Putamen (tissue), 1 donor: ENCODE measurements around the gene PPIH.
"Not testable (repeated sequence)": the region's sequence is repeated elsewhere in the genome, so short reads cannot be mapped to it uniquely, and the experiment has no call there.

Experiments
- DNase-seq: peaks from one replicate; pipeline ENCODE4 v3.0.0-alpha.2; 2016; ENCODE audit warnings: low spot score

Gene PPIH

DNA sequence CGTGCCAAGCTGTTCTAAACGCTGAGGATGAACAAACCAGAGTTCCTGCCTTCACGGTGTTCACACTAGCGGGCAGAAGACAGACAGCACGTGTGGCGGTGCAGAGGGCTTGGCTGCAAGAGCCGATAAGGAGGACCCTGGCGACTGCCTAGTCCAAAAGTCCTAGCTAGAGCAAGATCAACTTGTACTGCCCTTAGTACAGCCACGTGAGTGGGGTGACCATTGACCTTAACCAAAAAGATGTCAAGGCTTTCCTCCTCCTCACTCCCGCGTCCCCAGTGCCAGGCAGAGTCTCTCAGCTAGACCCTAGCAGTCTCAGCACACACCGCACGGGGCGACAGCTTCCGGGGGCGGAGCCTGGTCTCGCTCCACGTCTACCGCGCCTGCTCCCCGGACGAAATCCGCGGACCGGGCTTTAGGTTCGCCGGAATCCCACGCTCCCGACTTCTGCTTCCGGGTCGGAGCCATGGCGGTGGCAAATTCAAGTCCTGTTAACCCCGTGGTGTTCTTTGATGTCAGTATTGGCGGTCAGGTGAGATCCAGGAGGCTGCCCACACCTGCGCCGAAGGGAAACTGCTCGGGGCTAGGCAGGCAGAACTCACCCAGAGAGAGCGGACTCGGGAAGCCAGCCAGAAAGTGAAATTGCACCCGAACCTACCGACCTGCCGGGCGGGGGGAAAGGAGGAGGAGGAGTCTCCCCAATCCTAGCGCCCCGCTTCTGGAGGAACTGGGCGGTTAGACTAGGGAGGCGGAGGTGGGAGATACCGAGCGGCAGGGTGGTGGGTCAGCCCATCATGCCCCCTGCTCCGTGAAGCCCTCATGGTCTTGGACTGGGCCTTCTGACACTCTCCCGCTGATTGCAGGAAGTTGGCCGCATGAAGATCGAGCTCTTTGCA is at the start of gene PPIH:
PPIH (plus strand) TSS at position 443 of the 896 bp plus-strand sequence; CDS start at position 467, 24 bp downstream.
- DNase-seq: peak; percentile 93

DNA sequence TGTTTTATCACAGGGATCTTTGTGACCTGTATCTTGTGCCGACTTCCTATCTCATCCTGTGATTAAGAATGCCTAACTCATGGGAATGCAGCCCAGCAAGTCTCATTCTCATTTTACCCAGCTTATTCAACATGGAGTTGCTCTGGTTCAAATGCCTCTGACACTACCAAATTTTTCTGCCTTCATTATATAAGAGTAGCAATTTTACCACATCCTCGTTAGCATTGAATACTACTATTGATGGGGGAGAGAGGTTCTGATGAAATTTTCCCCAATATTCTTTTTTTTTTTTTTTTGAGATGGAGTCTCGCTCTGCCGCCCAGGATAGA is 44.5 kb upstream of the PPIH start:
- DNase-seq: no peak

DNA sequence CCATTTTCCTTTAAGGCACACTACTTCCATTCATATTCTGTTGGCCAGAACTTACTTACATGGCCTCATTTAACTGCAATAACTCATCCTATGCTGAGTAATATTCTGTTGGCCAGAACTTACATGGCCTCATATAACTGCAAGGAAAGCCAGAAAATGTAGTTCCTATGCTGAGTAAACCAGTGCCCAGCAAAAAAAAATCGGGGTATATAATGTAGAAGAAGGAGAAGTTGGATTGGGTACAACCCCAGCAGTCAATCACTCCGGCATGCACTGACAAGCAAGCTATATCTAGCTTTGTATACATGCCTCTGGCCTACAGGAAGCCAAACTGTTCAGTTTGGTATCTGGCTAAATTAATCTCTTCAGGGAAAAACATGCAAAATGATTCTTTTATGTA is 39.4 kb upstream of the PPIH start:
- no peak for DNase-seq

DNA sequence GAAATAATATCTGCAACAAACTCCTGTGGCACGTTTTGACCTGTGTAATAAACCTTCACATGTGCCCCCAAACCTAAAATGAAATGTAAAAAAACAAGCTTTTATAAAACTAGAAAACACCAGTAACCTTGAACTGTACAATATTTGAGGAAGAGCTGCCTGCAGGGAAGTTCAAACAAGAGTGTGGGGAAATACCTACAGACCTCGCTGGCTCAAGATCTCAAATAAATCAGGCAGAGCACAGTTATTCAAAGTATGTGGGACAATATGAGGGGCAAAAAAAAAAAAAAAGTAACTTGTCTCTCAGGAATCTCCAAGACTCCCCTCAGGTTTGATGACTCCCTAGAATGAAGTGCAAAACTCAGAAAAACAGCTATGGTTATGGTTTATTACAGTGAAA is 37.9 kb upstream of the PPIH start:
- DNase-seq: no peak

DNA sequence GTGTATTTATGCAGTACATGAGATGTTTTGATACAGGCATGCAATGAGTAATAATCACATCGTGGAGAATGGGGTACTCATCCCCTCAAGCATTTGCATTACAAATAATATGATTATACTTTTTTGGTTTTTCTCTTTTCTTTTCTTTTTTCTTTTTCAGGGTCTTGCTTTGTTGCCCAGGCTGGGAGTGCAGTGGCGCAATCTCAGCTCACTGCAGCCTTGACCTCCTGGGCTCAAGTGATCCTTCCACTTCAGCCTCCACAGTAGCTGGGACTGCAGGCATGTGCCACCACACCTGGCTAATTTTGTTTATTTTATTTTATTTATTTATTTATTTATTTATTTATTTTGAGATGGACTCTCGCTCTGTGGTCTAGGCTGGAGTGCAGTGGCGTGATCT is 37.0 kb upstream of the PPIH start:
- not testable (repeated sequence) for DNase-seq

DNA sequence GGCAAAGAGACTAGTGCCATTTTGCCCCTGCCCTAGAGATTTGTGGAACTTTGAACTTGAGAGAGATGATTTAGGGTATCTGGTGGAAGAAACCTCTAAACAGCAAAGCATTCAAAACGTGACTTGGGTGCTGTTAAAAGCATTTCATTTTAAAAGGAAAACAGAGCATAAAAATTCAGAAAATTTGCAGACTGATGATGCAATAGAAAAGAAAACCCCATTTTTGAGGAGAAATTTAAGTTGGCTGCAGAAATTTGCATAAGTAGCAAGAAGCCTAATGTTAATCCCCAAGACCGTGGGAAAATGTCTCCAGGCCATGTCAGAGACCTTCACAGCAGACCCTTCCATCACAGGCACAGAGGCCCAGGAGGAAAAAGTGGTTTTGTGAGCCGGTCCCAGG is 31.0 kb upstream of the PPIH start:
- DNase-seq: not testable (repeated sequence)

DNA sequence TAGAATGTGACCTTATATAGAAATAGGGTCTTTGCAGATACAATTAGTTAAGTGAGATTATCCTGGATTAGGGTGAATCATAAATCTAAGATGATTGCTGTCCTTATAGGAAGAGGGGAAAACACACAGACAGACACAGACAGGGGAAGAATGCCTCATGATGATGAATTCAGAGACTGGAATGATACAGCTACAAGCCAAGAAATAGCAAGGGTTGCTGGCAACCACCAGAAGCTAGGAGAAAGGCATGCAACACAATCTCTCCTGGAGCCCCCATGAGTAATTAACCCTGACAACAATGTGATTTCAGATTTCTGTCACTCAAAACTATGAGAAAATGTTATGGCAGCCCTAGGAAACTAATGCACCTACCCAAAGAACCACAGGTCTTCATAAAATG is 19.1 kb upstream of the PPIH start:
- no peak for DNase-seq

DNA sequence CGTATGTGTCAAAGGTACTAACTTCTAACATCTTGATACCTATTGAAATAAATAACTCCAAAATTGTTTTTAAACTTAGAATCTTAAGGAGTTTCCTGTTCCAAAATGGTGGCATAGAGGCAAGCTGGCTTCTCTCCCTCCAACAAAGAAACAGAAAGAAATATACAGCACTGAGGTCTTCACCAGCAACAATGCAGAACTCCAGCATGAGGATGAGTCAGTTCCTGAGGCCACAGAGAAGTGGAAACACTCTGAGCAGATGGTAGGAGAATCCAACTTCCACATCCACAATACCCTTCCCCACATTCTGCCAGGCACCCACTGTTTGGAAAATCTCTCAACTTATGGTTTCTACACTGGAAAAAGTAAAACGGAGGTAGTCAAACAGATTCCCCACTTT is 12.2 kb upstream of the PPIH start:
- DNase-seq: no peak

DNA sequence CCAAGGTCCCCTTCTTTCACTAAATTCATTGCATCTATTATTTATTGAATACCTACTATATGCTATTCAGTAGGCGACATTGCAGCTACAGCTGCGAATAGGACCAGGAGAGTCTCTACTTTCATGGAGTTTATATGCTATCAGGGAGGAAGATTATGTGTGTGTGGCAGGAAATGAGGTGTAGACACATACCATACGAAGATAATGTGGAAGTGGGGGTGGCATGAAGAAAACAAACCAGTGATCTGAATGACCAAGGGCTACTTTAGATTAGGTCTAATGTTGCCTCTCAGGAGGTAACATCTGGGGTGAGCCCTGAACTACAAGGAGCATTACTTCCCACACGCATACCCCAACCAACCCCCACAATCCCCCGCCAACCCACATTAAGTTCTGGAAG is 1.0 kb upstream of the PPIH start:
- DNase-seq: no peak

DNA sequence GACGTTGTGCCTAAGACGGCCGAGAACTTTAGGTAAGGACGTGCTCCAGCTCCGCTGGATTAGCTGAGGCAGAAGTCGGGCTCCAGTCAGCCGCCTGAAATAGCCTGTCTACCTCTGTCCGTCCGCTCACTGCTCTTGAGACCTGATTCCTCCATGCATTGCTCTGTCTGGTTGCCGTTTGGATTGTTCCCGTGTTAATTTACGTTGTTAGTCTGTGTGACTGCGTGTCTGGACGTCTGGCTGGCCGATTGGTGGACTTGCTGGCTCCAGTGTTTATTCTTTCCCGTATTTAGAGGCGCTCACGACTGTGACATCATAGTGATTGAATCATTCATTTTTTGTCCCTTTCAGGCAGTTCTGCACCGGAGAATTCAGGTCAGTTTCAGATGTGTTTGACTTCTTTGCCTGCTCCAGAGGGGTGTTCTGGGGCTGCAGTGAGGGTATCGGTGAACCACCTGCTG is 684 bp downstream of the PPIH start:
- DNase-seq: no peak

DNA sequence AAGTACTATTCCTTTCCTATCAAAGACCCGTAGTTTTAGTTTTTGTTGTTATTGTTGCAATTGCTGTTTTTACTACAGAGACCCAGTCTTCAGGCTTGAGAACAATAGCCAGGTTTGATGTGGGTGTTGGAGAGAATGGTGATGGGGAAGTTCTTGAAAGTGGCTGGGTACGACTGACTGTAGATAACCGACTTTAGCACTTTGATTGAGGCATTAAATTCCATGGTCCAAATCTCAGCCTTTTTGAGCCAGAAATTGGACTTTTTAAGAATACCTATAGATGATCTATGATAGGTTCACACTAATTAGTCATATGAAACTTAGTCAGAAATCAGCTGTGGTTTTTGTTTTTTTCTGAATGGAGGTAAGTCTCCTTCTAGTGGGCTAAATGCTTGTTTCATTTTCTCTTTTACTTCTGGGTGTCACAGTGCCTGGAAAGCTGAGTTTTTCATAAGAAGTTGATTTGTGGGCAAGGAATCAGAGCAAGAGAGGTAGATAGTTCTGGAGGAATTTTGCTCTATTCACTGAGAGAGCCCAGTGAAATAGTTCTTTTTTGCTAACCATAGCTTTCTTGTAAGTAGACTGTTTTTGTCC is 2.8 kb downstream of the PPIH start:
- no peak for DNase-seq

DNA sequence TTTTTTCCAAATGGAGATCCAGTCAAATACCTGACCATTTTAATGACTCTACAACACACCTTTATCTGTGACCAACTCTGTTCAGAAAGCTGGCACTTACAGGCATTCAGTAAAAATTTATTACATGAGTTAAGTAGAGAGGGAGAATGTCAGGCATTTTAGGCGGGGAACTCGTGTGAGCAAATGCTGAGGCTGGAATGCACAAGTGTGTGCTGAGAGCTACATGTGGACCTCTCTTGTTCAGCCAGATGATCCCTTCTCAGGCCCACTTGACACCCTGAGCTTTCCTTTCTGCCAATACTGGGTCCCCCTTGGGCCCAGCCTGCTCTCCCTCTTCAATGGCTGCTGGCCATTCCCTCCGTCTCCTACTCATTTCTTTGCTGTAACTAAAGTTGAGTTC is 11.7 kb downstream of the PPIH start:
- DNase-seq: no peak

DNA sequence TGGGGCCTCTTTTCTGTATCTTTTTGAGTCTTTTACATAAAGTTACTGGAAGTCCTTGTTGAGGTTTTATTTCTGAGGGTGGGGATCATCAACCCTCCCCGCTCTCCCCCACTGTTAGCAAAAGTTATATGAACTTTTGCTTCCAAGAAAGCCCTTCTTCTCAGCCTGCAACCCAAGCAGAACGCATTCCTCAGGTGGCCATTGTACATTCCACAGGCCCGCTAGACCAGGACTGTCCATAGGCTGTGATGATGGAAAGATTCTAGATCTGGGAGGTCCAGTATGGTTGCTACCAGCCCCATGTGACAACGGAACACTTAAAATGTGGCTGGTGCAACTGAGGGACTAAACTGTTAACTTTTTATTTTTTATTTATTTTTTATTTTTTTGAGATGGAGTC is 12.2 kb downstream of the PPIH start:
- DNase-seq: no peak

DNA sequence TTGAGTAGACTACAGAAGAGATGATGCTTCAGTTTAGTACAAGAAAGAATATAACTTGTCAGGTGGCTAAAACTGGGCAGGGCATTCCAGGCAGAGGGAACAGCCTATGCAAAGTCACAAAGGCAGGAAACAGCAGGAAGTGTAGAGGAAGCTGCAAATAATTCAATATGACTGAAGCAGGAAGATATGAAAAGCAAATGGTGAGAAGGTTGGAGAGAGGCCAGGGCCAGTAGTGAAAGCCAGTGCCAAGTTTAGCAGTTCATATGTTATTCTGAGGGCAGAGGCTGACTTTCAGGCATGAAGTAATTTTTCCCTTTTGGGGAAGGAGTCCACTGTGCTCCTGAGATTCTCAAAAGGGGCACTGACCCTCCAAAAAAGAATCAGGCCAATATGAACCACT is 16.0 kb downstream of the PPIH start:
- DNase-seq: no peak

DNA sequence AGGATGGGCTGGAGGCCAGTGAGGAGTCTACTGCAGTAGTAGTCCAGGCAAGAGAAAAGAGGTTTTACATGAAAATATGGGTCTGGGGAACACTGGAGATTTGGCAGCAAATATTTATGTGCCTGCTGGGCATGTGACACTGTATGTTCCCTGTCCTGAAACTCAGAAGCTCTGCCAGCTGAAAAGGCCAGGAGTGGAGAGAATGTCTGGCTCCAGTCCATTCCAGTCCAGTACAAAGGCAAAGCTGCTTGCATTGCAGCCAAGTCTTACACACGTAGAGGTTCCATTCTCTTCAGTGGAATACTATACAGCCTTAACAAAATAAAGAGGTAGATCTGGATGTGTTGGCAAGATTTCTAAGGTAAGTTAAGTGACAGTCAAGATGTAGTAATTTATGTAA is 16.5 kb downstream of the PPIH start:
- DNase-seq: no peak

DNA sequence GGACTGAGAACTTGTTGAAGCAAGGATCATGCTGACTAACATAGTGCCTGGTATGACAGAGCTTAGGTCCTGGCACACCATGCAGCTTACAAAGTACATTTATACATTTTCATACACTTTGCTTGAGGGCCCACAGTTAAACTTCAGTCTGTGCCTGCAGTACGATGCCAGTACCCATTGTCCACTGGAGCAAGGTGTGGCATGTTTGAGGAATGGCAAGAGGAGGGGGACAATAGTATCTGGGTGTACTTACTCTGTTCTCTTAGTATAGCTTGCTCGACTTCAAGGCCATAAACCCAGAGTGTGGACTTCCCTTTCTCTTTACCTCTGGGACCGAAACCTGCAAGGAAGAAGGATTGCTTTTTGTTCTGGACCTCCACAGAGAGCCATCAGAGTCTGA is 17.2 kb downstream of the PPIH start:
- DNase-seq: no peak

DNA sequence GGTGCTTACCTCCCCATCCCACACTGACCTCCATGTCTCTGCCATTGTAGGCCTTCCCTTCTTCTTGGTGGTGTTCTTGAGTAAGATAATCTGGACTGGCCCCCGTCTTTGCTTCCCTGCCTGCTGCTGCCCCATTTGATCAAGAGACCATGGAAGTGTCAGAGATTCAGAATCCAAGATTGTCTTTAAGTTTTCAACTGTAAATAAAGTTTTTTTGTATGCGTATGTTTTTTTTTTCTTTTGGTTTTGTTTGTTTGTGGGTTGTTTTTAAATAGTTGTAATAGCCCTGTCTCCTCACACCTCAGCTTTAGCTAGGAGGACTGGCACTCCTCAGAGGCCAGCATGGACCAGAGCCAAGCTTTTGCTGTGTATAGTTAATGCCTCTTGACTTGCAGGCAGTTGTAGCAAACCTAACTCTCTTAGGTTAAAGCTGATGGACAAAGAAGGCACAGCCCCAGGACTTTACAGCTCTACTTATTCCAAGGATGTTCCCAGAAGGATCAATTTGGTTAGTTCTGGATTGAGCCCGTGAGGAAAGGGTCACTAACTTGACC is 18.4 kb downstream of the PPIH start:
- DNase-seq: no peak

DNA sequence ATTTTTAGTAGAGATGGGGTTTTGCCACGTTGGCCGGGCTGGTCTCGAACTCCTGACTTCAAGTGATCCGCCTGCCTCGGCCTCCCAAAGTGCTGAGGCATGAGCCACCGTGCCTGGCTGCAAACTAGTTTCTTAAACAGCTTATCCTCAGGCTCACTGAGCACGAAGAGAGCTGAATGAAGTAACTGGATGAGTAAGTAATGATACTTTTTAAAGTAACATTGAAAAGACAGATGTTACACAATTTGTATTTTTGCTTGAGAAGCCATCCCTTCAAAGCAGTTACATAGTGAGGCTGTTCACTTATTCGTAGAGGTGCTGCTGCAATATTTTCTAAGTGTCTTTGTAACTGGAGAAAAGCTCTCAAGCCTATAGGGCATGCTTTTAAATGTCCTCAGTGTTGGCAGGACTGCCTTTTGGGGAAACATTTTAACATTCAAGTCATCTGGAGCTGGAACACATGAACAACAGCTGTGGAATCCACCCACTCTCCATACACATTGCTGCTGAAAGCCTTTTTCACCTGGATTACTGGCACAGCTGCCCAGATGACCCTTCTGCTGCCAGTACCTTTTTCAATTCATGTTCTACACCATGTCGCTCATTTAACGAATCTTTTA is 21.3 kb downstream of the PPIH start:
- DNase-seq: no peak

DNA sequence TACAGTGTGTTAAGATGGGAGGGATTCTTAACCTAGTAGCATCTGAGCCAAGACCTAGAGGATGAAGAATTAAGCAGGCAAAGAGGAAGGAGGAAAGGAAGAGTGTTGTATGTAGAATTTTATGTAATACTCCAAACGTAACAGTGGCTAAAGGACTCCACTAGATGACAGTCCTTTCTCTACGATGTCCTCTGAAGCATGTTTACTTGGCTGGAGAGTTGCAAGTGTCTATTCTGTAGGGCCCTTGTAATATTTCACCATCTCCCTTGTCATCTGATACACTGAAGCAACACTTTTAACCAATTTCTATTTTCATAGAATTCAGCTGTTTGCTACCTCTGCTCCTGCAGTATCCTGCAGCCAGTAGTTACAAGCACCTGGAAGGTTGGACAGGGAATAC is 21.8 kb downstream of the PPIH start:
- no peak for DNase-seq

DNA sequence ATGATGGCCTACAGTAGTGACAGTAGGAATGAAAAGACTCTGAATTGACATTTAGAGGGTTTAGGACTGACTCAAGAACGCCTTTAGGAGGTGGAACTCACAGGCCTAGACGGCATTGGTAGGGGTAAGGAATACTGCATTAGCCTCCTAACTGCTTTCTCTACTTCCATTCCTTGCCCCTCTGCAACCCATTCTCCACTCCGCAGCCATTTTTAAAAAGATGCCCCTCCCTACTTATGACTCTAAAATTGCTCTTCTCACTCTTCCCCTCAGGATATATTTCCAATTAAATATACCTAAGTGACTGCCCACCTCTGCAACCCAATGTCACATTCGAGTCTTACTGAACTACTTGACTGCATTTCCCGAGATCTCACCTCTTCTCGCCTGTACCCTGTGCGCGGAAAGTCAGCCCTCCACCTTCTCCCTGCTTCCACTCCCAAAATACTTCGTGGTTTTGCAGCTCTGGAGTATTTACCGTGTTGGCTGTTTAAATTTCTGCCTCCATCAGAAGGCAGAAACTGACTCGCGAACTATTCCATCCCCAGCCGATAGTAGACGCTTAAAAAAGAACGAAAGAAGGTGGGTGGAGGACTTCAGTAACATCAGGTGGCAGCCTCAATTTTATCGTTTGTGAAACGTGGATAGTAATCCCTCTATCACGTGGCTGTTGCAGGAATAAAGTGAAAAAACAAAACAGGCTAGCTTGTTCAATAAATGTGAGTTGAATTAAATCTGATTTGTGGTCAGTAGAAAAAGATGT is 22.9 kb downstream of the PPIH start:
- peak; percentile 54 for DNase-seq

DNA sequence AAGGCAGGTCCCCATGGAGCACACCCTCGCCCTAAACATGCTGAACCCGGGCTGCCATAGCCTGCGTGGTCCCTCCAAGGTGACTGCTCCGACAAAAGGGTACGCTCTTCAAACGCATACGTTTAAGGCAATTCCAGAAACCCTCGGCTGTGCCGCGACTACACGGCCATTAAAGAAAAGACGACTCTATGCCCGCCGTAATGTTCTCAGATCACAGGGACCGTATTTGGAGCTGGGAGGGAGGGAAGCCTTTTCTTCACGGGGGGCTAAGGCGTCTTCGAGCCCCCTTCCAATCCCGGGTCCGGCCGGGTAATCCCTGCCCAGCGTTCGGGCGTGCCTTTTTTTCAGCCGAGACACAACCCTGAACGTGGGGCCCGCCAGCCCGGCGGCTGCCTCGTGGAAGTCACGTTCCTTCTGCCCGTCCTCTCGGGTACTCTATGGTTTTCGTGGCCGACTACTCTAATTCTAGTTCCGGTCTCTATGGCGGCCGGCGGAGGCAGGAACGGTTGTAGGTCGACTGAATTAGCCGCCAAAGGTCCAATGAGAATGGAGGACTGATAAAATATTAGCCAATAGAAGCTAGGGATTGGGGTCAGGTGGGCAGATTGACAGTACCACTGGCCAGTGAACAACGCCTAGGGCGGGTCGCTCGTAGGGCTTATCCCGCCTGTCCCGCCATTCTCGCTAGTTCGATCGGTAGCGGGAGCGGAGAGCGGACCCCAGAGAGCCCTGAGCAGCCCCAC is 23.7 kb downstream of the PPIH start, which contains the start of gene YBX1:
YBX1 (plus strand) TSS at position 678 of the 743 bp plus-strand sequence. CDS start 148 bp downstream, outside the sequence.
- peak; percentile 99 for DNase-seq

DNA sequence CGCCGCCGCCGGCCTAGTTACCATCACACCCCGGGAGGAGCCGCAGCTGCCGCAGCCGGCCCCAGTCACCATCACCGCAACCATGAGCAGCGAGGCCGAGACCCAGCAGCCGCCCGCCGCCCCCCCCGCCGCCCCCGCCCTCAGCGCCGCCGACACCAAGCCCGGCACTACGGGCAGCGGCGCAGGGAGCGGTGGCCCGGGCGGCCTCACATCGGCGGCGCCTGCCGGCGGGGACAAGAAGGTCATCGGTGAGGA is 24.2 kb downstream of the PPIH start:
- not testable (repeated sequence) for DNase-seq
